K562 (cell line): ENCODE measurements around the gene ANKDD1A. TPM values are rescaled to one million over a fixed set of nuclear protein-coding genes. Genes with fewer than 3 reads are reported as not detected.

Experiments used
- ATAC-seq: fragments of 200-7000 bp; cut with Tn5 transposase; 3 replicates; pipeline ENCODE4 v1.9.1; 2020; ENCODE audit warnings: moderate library complexity
- BruUV-seq: library from RNA; stranded (reverse); fragments of 400-500 nt; replicated peaks from 2 replicates; lab custom pipeline; 2021; lab: Mats Ljungman, UMichigan
- CTCF ChIA-PET: fragments of 300-600 bp; formaldehyde crosslinking; extraction: SDS; loops from one replicate; lab custom pipeline; 2021; ENCODE audit warnings: low intra/inter-chr PET ratio; lab: Yijun Ruan, JAX
- POLR2A ChIA-PET: fragments of 300-600, 350-650 bp; sonication (Branson Sonifier 250); formaldehyde crosslinking; extraction: SDS; loops from one replicate; lab custom pipeline; 2021; ENCODE audit warnings: antibody characterized with exemption, inconsistent platforms; lab: Yijun Ruan, JAX
- DNase-seq, 4 experiments: peaks; one replicate each; pipeline versions ENCODE4 v3.0.0 to v3.0.0-alpha.2; 2011 to 2018; ENCODE audit warnings: low spot score in 3 of 4, mixed read lengths in 3 of 4; ENCODE audit errors: extremely low read depth in 1 of 4
- FAIRE-seq: peaks from 2 replicates; lab custom pipeline; 2011; peaks lifted over from hg19 to GRCh38; lab: Jason Lieb, UNC
- H2AFZ ChIP-seq: 2 replicates; pipeline ENCODE4 v1.6.0; 2011; ENCODE audit warnings: low read depth, low read length, control low read depth, inconsistent platforms
- H3K27ac ChIP-seq: fragments of 200-600 bp; 3 replicates; pipeline ENCODE4 v1.8.0; 2011; ENCODE audit warnings: low read depth, mild to moderate bottlenecking, control low read depth, inconsistent platforms, low read length, moderate library complexity, mixed read lengths; ENCODE audit errors: extremely low read depth
- H3K27me3 ChIP-seq, 2 experiments: fragments of 300-600 bp in 1 of 2; 2 replicates in 1 of 2; 3 replicates in 1 of 2; pipeline versions ENCODE4 v1.6.0 to v1.8.0; 2011; ENCODE audit warnings: inconsistent platforms in 2 of 2, low read length in 2 of 2, mild to moderate bottlenecking in 1 of 2, mixed read lengths in 1 of 2, moderate library complexity in 1 of 2; ENCODE audit not compliant: control insufficient read depth in 2 of 2, insufficient read depth in 2 of 2
- H3K36me3 ChIP-seq: fragments of 300-600 bp; 3 replicates; pipeline ENCODE4 v1.8.0; 2011; ENCODE audit warnings: mild to moderate bottlenecking, low read length, inconsistent platforms; ENCODE audit not compliant: control insufficient read depth, insufficient read depth
- H3K4me1 ChIP-seq, 2 experiments: fragments of 200-600 bp in 1 of 2; replicated peaks in 1 of 2; 2 replicates in 1 of 2; 3 replicates in 1 of 2; pipeline versions ENCODE4 v1.5.1 to v1.8.0; 2011; ENCODE audit warnings: inconsistent platforms in 2 of 2, low read length in 2 of 2, mild to moderate bottlenecking in 1 of 2, mixed read lengths in 1 of 2, moderate library complexity in 1 of 2; ENCODE audit not compliant: control insufficient read depth in 2 of 2, insufficient read depth in 2 of 2
- H3K4me2 ChIP-seq: 2 replicates; pipeline ENCODE4 v1.6.1; 2011; ENCODE audit warnings: low read length, control low read depth, inconsistent platforms, mixed read lengths; ENCODE audit not compliant: insufficient read depth
- H3K4me3 ChIP-seq: fragments of 200-600 bp; sonication (generic), shearing (Covaris generic); 2 replicates; pipeline ENCODE4 v1.5.1; 2016; ENCODE audit warnings: control low read depth, inconsistent platforms
- H3K79me2 ChIP-seq: fragments of 200-600 bp; 3 replicates; pipeline ENCODE4 v1.8.0; 2011; ENCODE audit warnings: low read length, inconsistent platforms; ENCODE audit not compliant: control insufficient read depth, insufficient read depth
- H3K9ac ChIP-seq, 2 experiments: 2 replicates each; pipeline versions ENCODE4 v1.6.0 to v1.6.1; 2011; ENCODE audit warnings: low read depth in 2 of 2, low read length in 2 of 2, control low read depth in 1 of 2, inconsistent platforms in 1 of 2, mild to moderate bottlenecking in 1 of 2, mixed read lengths in 1 of 2; ENCODE audit not compliant: insufficient read depth in 1 of 2
- H3K9me1 ChIP-seq: one replicate; pipeline ENCODE4 v1.6.0; 2011; ENCODE audit warnings: inconsistent platforms, mild to moderate bottlenecking, low read length, moderate library complexity; ENCODE audit not compliant: control insufficient read depth, insufficient read depth
- H3K9me3 ChIP-seq: replicated peaks from 2 replicates; pipeline ENCODE4 v1.5.1; 2011; ENCODE audit warnings: low read depth, low read length, inconsistent platforms; ENCODE audit not compliant: control insufficient read depth, insufficient read depth
- H4K20me1 ChIP-seq: replicated peaks from 2 replicates; pipeline ENCODE4 v1.6.1; 2011; ENCODE audit warnings: low read length, inconsistent platforms, mixed read lengths; ENCODE audit not compliant: control insufficient read depth, insufficient read depth
- CREBBP ChIP-seq: IDR thresholded peaks from one replicate; pipeline ENCODE4 v1.6.1; 2012; ENCODE audit warnings: low read depth, mild to moderate bottlenecking, control low read depth, inconsistent platforms, low read length
- HIVEP1 ChIP-seq: fragments of 250-450 bp; sonication (Bioruptor Pico); IDR thresholded peaks from 2 replicates; pipeline ENCODE4 v1.4.0; 2020; ENCODE audit warnings: mild to moderate bottlenecking
- POLR2G ChIP-seq: fragments of 200-400 bp; formaldehyde crosslinking; IDR thresholded peaks from 2 replicates; pipeline ENCODE4 v1.6.1; 2017; ENCODE audit warnings: low read depth, mild to moderate bottlenecking, antibody characterized with exemption, low read length, moderate library complexity
- SMARCB1 ChIP-seq: IDR thresholded peaks from 2 replicates; pipeline ENCODE4 v1.6.1; 2011; ENCODE audit warnings: improper control_type of control experiment, low read depth; ENCODE audit not compliant: insufficient read length
- SMARCC2 ChIP-seq: fragments of 450-650 bp; IDR thresholded peaks from 2 replicates; pipeline ENCODE4 v1.6.1; 2017; ENCODE audit warnings: antibody characterized with exemption, moderate library complexity, mild to moderate bottlenecking, low read depth
- THRAP3 ChIP-seq: fragments of 450-650 bp; IDR thresholded peaks from 2 replicates; pipeline ENCODE4 v1.6.1; 2016; ENCODE audit warnings: mild to moderate bottlenecking, inconsistent platforms, borderline replicate concordance
- ZBTB7A ChIP-seq: IDR thresholded peaks from 2 replicates; pipeline ENCODE4 v1.6.1; 2011; ENCODE audit warnings: low read depth, mild to moderate bottlenecking, low read length, moderate library complexity, borderline replicate concordance; ENCODE audit not compliant: control insufficient read depth
- ZKSCAN3 ChIP-seq: fragments of 250-450 bp; sonication (Bioruptor Pico); IDR thresholded peaks from 2 replicates; pipeline ENCODE4 v1.4.0; 2020
- ZNF316 ChIP-seq: fragments of 450-650 bp; IDR thresholded peaks from 2 replicates; pipeline ENCODE4 v1.6.1; 2016
- ZNF318 ChIP-seq, 2 experiments: fragments of 450-650 bp; IDR thresholded peaks; 2 replicates each; pipeline ENCODE4 v1.6.1; 2016; ENCODE audit warnings: mild to moderate bottlenecking in 2 of 2, borderline replicate concordance in 1 of 2, low read depth in 1 of 2, moderate library complexity in 1 of 2
- ZNF584 ChIP-seq: fragments of 200-800 bp; sonication (Bioruptor generic); IDR thresholded peaks from 2 replicates; pipeline ENCODE4 v1.6.1; 2016; ENCODE audit warnings: low read depth, mild to moderate bottlenecking, missing genetic modification characterization, missing compliant biosample characterization
- ZNF586 ChIP-seq: fragments of 450-650 bp; formaldehyde crosslinking; conservative IDR thresholded peaks from 2 replicates; pipeline ENCODE4 v1.4.0; 2020; ENCODE audit warnings: mild to moderate bottlenecking, moderate library complexity
- WGBS: fragments of 100-300 bp; shearing (Covaris generic); methylation state at CpG from one replicate; pipeline ENCODE4 v1.1.6; 2016; ENCODE audit warnings: low coverage, mixed read lengths; ENCODE audit not compliant: insufficient coverage; ENCODE audit errors: missing lambda C conversion rate; 5-methylcytosine and 5-hydroxymethylcytosine counted together
- in situ Hi-C: fragments of 300-500 bp; cut with MboI; formaldehyde crosslinking; loops from 4 replicates; pipeline ENCODE4 v1.15.0; 2018; ENCODE audit warnings: inconsistent platforms, mixed read lengths
- intact Hi-C: fragments of 100-400 bp; cut with micrococcal nuclease; formaldehyde crosslinking; loops from 2 replicates; pipeline ENCODE4 v1.14.2; 2022
- polyA plus RNA-seq, 8 experiments: library from polyadenylated mRNA; depleted of rRNA in 4 of 8; stranded (reverse) in 5 of 8; unstranded in 3 of 8; fragments of >200 nt; fragmentation: Nextera tagmentation in 2 of 8; fragmentation: Illumina TruSeq in 1 of 8; extraction: Ambion mirVana in 2 of 8; extraction: Trizol in 1 of 8; gene quantifications; 2 replicates each; pipeline versions ENCODE4 v1.2.1 to v1.2.3, GENCODE V29; 2011 to 2014; ENCODE audit warnings: inconsistent platforms in 1 of 8, missing spikeins in 1 of 8
- total RNA-seq, 7 experiments: library from RNA; depleted of rRNA in 6 of 7; stranded (reverse); fragments of >200 nt in 6 of 7; fragmentation: Illumina TruSeq in 2 of 7; extraction: Trizol in 2 of 7; gene quantifications; 2 replicates each; pipeline versions ENCODE4 v1.2.1 to v1.2.3, GENCODE V29; 2011 to 2021; ENCODE audit warnings: low replicate concordance in 1 of 7

Gene ANKDD1A
- total and polyA plus RNA-seq, 9 of the 15 experiments (the other 6 are each of a cell fraction or from before 2014, with no cell fraction given), result 0.08 to 0.80 (median 0.43) TPM

- TF ChIP-seq POLR2G, result no peak
- no peak for TF ChIP-seq SMARCC2
- TF ChIP-seq ZKSCAN3, result no peak
- no peak for TF ChIP-seq HIVEP1 (CRISPR knock-in tag)
- no peak for TF ChIP-seq SMARCB1
- no peak for TF ChIP-seq THRAP3
- TF ChIP-seq ZBTB7A, result no peak
- no peak for TF ChIP-seq ZNF318 (IDR thresholded peaks at IDR 0.05; ENCODE audit: borderline replicate concordance in 1 of 2, low read depth in 1 of 2)
- no peak for TF ChIP-seq ZNF586
- no peak for TF ChIP-seq CREBBP
- no peak for TF ChIP-seq ZNF316
- no peak for TF ChIP-seq ZNF584
- in situ Hi-C loops, result no loop called here
- FAIRE-seq, result peak; percentile 40
Measured at GRCh38 chr15:64944961-64945360, 33.3 kb downstream of the ANKDD1A start.

More at GRCh38 chr15:64944961-64945360, 33.3 kb downstream of the ANKDD1A start:
- Histone ChIP-seq H4K20me1 (no peaks in the 10 kb centered on the region), H3K79me2 (no peaks in the 10 kb centered on the region), H3K4me3 (no peak overlapping the region), H3K36me3 (no peaks in the 10 kb centered on the region), H3K9me3 (no peaks in the 10 kb centered on the region), H3K9ac (no peak overlapping the region), H3K9me1 (no peaks in the 10 kb centered on the region), H2AFZ (no peak overlapping the region), H3K4me1 (no peaks in the 10 kb centered on the region), H3K4me2 (no peak overlapping the region), H3K27me3 (peaks cover 2 to 11% of the 10 kb centered on the region in 2 experiments; a peak in 3 of 5 replicates), H3K27ac (no peak overlapping the region)
- WGBS, result 0% methylated on average over 4 of the region's 4 CpGs
- CTCF ChIA-PET, result no interaction called here
- intact Hi-C loops, result no loop called here
- ATAC-seq (no peak), DNase-seq (no peak)
- no TSS peak for BruUV-seq
- POLR2A ChIA-PET, result no interaction called here
